ENCODE measurements around the gene PRKCA.

PRKCA gene

GRCh38 chr17:66387392-66387981, 85.1 kb downstream of the PRKCA start:
- no peak for TF ChIP-seq FOXP2 (optimal IDR thresholded peaks at IDR 0.05; ENCODE audit: borderline replicate concordance, extremely low read depth, extremely low read length, insufficient read depth)
- TF ChIP-seq SIN3A (IDR thresholded peaks at IDR 0.05; ENCODE audit: borderline replicate concordance, insufficient read depth, low read length), result no peak
- TF ChIP-seq TAF1 (IDR thresholded peaks at IDR 0.05; ENCODE audit: borderline replicate concordance, insufficient read depth, low read length), result no peak
- TF ChIP-seq, protein P1, sequence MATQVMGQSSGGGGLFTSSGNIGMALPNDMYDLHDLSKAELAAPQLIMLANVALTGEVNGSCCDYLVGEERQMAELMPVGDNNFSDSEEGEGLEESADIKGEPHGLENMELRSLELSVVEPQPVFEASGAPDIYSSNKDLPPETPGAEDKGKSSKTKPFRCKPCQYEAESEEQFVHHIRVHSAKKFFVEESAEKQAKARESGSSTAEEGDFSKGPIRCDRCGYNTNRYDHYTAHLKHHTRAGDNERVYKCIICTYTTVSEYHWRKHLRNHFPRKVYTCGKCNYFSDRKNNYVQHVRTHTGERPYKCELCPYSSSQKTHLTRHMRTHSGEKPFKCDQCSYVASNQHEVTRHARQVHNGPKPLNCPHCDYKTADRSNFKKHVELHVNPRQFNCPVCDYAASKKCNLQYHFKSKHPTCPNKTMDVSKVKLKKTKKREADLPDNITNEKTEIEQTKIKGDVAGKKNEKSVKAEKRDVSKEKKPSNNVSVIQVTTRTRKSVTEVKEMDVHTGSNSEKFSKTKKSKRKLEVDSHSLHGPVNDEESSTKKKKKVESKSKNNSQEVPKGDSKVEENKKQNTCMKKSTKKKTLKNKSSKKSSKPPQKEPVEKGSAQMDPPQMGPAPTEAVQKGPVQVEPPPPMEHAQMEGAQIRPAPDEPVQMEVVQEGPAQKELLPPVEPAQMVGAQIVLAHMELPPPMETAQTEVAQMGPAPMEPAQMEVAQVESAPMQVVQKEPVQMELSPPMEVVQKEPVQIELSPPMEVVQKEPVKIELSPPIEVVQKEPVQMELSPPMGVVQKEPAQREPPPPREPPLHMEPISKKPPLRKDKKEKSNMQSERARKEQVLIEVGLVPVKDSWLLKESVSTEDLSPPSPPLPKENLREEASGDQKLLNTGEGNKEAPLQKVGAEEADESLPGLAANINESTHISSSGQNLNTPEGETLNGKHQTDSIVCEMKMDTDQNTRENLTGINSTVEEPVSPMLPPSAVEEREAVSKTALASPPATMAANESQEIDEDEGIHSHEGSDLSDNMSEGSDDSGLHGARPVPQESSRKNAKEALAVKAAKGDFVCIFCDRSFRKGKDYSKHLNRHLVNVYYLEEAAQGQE (IDR thresholded peaks at IDR 0.05; ENCODE audit: insufficient read depth in 1 of 2, low read depth in 2 of 2, low read length in 2 of 2), result no peak
- TF ChIP-seq POLR2AphosphoS5 (IDR thresholded peaks at IDR 0.05; ENCODE audit: low read depth, low read length), result no peak

- no peak for TF ChIP-seq SIN3A (IDR thresholded peaks at IDR 0.05; ENCODE audit: borderline replicate concordance, insufficient read depth, low read length)
- TF ChIP-seq POLR2AphosphoS5 (IDR thresholded peaks at IDR 0.05; ENCODE audit: low read depth, low read length), result no peak
- TF ChIP-seq FOXP2 (optimal IDR thresholded peaks at IDR 0.05; ENCODE audit: borderline replicate concordance, extremely low read depth, extremely low read length, insufficient read depth), result no peak
- TF ChIP-seq, protein P1 (IDR thresholded peaks at IDR 0.05; ENCODE audit: insufficient read depth in 1 of 2, low read depth in 2 of 2, low read length in 2 of 2), result no peak
- no peak for TF ChIP-seq TAF1 (IDR thresholded peaks at IDR 0.05; ENCODE audit: borderline replicate concordance, insufficient read depth, low read length)
These were observed 90.5 kb downstream of the PRKCA start for GRCh38 chr17:66392783-66393437.

DNA sequence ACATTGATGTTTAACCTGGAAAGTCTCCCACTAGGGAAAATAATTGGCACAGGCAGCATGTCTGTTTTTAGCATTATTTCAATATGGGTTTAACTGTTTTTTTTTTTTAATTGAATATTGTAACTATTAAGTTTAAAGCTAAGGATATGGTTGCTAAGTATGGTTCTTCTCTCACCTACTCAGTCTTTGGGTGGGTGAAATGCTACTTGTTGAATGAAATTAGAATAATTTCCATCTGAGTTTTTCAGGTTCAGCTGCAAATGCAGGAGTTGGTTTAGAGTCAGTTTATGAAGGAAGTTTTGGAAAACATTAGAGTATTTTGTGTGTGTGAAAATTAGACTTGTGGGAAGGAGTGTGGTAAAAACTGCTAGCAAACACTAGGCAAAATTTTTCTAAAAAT, 93.5 kb downstream of the PRKCA start:
- TF ChIP-seq SIN3A (IDR thresholded peaks at IDR 0.05; ENCODE audit: borderline replicate concordance, insufficient read depth, low read length) (no peak), TAF1 (IDR thresholded peaks at IDR 0.05; ENCODE audit: borderline replicate concordance, insufficient read depth, low read length) (no peak), FOXP2 (optimal IDR thresholded peaks at IDR 0.05; ENCODE audit: borderline replicate concordance, extremely low read depth, extremely low read length, insufficient read depth) (no peak), POLR2AphosphoS5 (IDR thresholded peaks at IDR 0.05; ENCODE audit: low read depth, low read length) (no peak)
- TF ChIP-seq, protein P1 (IDR thresholded peaks at IDR 0.05; ENCODE audit: insufficient read depth in 1 of 2, low read depth in 2 of 2, low read length in 2 of 2), result no peak

DNA sequence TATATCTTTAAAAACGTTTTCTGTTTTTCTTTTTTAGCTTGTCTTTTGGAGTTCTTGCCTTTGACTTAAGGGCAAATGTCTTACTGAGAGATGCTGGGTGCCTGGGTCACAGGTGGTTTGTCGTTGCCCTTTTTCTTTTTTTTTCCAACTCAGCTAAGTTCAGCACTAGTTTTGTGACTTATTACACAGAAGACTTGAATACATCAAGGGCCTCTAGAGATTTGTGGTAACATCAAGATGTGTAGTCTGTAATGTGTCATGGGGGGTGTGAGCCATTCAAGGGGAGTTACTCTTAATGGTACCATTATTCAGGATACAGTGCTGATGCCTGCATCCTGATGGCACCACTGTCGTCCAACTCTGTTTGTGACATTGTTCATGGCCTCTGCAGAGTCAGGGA, 95.1 kb downstream of the PRKCA start:
- TF ChIP-seq, protein P1 (IDR thresholded peaks at IDR 0.05; ENCODE audit: insufficient read depth in 1 of 2, low read depth in 2 of 2, low read length in 2 of 2), result no peak

DNA sequence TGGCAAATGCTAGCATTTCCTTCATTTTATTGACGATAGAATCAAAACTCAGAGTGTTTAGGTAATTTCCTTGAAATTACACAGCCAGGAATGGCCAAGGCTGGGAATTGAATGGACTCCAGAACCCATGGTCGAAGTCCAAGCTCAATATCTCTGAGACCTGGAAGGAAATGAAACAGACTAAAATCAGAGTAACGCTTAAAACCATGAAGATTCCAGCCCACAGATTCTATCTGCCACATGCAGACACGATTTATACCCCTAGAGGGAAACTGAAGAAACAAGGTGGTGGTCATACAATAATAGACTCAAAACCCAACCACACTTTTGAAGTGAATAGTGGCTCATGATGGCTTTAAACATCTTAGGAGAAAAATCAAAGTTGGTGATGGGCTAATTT, 95.6 kb downstream of the PRKCA start:
- TF ChIP-seq FOXP2 (optimal IDR thresholded peaks at IDR 0.05; ENCODE audit: borderline replicate concordance, extremely low read depth, extremely low read length, insufficient read depth), result no peak
- TF ChIP-seq TAF1 (IDR thresholded peaks at IDR 0.05; ENCODE audit: borderline replicate concordance, insufficient read depth, low read length), result no peak
- no peak for TF ChIP-seq POLR2AphosphoS5 (IDR thresholded peaks at IDR 0.05; ENCODE audit: low read depth, low read length)
